ENCODE results near the gene TAF6.

DNA sequence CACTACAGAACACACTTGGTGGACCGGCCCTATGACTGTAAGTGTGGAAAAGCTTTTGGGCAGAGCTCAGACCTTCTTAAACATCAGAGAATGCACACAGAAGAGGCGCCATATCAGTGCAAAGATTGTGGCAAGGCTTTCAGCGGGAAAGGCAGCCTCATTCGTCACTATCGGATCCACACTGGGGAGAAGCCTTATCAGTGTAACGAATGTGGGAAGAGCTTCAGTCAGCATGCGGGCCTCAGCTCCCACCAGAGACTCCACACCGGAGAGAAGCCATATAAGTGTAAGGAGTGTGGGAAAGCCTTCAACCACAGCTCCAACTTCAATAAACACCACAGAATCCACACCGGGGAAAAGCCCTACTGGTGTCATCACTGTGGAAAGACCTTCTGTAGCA, 55.0 kb downstream of the TAF6 start:
- TF ChIP-seq ZKSCAN1 (IDR thresholded peaks at IDR 0.05; ENCODE audit: low read depth, low read length) (no peak), SRSF9 (IDR thresholded peaks at IDR 0.05; ENCODE audit: borderline replicate concordance, low read depth, low read length) (no peak), SREBF2 (CRISPR knock-in tag; IDR thresholded peaks at IDR 0.05) (no peak), RAD21 (CRISPR knock-in tag; conservative IDR thresholded peaks at IDR 0.05 in 1 of 2, IDR thresholded peaks at IDR 0.05 in 1 of 2) (no peak), SNIP1 (IDR thresholded peaks at IDR 0.05; ENCODE audit: low read depth) (no peak), ZNF274 (IDR thresholded peaks at IDR 0.05; ENCODE audit: borderline replicate concordance, low read depth, low read length) (no peak), EP300 (IDR thresholded peaks at IDR 0.05; ENCODE audit: low read length) (no peak), BACH1 (tag; IDR thresholded peaks at IDR 0.05) (no peak), ZSCAN32 (CRISPR knock-in tag; IDR thresholded peaks at IDR 0.05) (no peak)
- TF ChIP-seq, protein P1, sequence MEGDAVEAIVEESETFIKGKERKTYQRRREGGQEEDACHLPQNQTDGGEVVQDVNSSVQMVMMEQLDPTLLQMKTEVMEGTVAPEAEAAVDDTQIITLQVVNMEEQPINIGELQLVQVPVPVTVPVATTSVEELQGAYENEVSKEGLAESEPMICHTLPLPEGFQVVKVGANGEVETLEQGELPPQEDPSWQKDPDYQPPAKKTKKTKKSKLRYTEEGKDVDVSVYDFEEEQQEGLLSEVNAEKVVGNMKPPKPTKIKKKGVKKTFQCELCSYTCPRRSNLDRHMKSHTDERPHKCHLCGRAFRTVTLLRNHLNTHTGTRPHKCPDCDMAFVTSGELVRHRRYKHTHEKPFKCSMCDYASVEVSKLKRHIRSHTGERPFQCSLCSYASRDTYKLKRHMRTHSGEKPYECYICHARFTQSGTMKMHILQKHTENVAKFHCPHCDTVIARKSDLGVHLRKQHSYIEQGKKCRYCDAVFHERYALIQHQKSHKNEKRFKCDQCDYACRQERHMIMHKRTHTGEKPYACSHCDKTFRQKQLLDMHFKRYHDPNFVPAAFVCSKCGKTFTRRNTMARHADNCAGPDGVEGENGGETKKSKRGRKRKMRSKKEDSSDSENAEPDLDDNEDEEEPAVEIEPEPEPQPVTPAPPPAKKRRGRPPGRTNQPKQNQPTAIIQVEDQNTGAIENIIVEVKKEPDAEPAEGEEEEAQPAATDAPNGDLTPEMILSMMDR (IDR thresholded peaks at IDR 0.05 in 2 of 3, conservative IDR thresholded peaks at IDR 0.05 in 1 of 3; ENCODE audit: insufficient read depth in 2 of 3, low read depth in 1 of 3, low read length in 3 of 3): no peak
- TF ChIP-seq, protein P2, sequence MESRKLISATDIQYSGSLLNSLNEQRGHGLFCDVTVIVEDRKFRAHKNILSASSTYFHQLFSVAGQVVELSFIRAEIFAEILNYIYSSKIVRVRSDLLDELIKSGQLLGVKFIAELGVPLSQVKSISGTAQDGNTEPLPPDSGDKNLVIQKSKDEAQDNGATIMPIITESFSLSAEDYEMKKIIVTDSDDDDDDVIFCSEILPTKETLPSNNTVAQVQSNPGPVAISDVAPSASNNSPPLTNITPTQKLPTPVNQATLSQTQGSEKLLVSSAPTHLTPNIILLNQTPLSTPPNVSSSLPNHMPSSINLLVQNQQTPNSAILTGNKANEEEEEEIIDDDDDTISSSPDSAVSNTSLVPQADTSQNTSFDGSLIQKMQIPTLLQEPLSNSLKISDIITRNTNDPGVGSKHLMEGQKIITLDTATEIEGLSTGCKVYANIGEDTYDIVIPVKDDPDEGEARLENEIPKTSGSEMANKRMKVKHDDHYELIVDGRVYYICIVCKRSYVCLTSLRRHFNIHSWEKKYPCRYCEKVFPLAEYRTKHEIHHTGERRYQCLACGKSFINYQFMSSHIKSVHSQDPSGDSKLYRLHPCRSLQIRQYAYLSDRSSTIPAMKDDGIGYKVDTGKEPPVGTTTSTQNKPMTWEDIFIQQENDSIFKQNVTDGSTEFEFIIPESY (CRISPR knock-in tag; IDR thresholded peaks at IDR 0.05): no peak

Measured in K562 (cell line).